SHP77 (cell line): Measurements from ENCODE around the gene QKI.

ENCODE experiments used
- DNase-seq, 2 experiments: peaks; one replicate each; lab custom pipeline; 2025; lab: John Stamatoyannopoulos, UW

QKI gene

GRCh38 chr6:163533443-163533842, 118.9 kb downstream of the QKI start:
- peak; percentile 14 to 29 for DNase-seq

- no peak for DNase-seq
Measured at GRCh38 chr6:163536770-163537169, 122.3 kb downstream of the QKI start.

- no peak for DNase-seq
Measured at GRCh38 chr6:163538331-163538730, 123.8 kb downstream of the QKI start.

- DNase-seq, result no peak
Measured at GRCh38 chr6:163539101-163539762, 124.7 kb downstream of the QKI start.

GRCh38 chr6:163543321-163543720, 128.8 kb downstream of the QKI start:
- DNase-seq, result no peak

- no peak for DNase-seq
Measured at GRCh38 chr6:163545370-163545769, 130.9 kb downstream of the QKI start.

- no peak for DNase-seq
Measured at GRCh38 chr6:163547287-163547686, 132.8 kb downstream of the QKI start.

GRCh38 chr6:163548624-163549023, 134.1 kb downstream of the QKI start:
- DNase-seq, result no peak

- DNase-seq, result no peak
Measured at GRCh38 chr6:163554032-163554431, 139.5 kb downstream of the QKI start.

- peak in 1 of 2 experiments; percentile 10 for DNase-seq
Measured at GRCh38 chr6:163554663-163555062, 140.1 kb downstream of the QKI start.

- DNase-seq, result no peak
Measured at GRCh38 chr6:163559661-163560060, 145.1 kb downstream of the QKI start.

- no peak for DNase-seq
Measured at GRCh38 chr6:163563318-163563717, 148.8 kb downstream of the QKI start.

GRCh38 chr6:163564534-163564933, 150.0 kb downstream of the QKI start:
- DNase-seq, result peak; percentile 25 to 38

- peak in 1 of 2 experiments; percentile 75 for DNase-seq
Measured at GRCh38 chr6:163565140-163565539, 150.6 kb downstream of the QKI start.

- DNase-seq, result no peak
Measured at GRCh38 chr6:163566056-163566455, 151.5 kb downstream of the QKI start.

- no peak for DNase-seq
Measured at GRCh38 chr6:163568275-163568674, 153.8 kb downstream of the QKI start.

- no peak for DNase-seq
Measured at GRCh38 chr6:163570579-163571231, 156.2 kb downstream of the QKI start.

GRCh38 chr6:163571730-163572129, 157.2 kb downstream of the QKI start:
- DNase-seq, result no peak

GRCh38 chr6:163572612-163573011, 158.1 kb downstream of the QKI start:
- no peak for DNase-seq

- DNase-seq, result no peak
Measured at GRCh38 chr6:163573503-163574179, 159.1 kb downstream of the QKI start.

- DNase-seq, result no peak
Measured at GRCh38 chr6:163576114-163576513, 161.6 kb downstream of the QKI start.

- no peak for DNase-seq
Measured at GRCh38 chr6:163577404-163577803, 162.9 kb downstream of the QKI start.
